H9 (cell line): ENCODE results near the gene COX5A. TPM values are rescaled to one million over a fixed set of nuclear protein-coding genes. Genes with fewer than 3 reads are reported as not detected.

Source experiments
- DNase-seq: peaks from one replicate; pipeline ENCODE4 v3.0.0-alpha.2; 2017
- H2AFZ ChIP-seq: one replicate; pipeline ENCODE4 v1.6.1; 2013; ENCODE audit warnings: mild to moderate bottlenecking, low read length, control low read depth, moderate library complexity
- H2AK5ac ChIP-seq: 2 replicates; pipeline ENCODE4 v1.6.1; 2013; ENCODE audit warnings: low read length, control low read depth, mixed read lengths; ENCODE audit not compliant: insufficient read length
- H2BK120ac ChIP-seq: one replicate; pipeline ENCODE4 v1.6.1; 2013; ENCODE audit warnings: low read depth, mild to moderate bottlenecking, low read length, control low read depth, inconsistent platforms; ENCODE audit not compliant: poor library complexity, severe bottlenecking
- H2BK12ac ChIP-seq: 2 replicates; pipeline ENCODE4 v1.6.1; 2013; ENCODE audit warnings: low read length, control low read depth, mixed read lengths, low read depth; ENCODE audit not compliant: insufficient read length
- H2BK15ac ChIP-seq: 2 replicates; pipeline ENCODE4 v1.6.1; 2013; ENCODE audit warnings: low read depth, low read length, control low read depth
- H2BK20ac ChIP-seq: one replicate; pipeline ENCODE4 v1.6.1; 2013; ENCODE audit warnings: low read depth, mild to moderate bottlenecking, low read length, control low read depth, inconsistent platforms; ENCODE audit not compliant: poor library complexity, severe bottlenecking
- H2BK5ac ChIP-seq: 2 replicates; pipeline ENCODE4 v1.6.1; 2013; ENCODE audit warnings: low read length, control low read depth, mixed read lengths; ENCODE audit not compliant: insufficient read length
- H3K14ac ChIP-seq: 2 replicates; pipeline ENCODE4 v1.6.1; 2013; ENCODE audit warnings: low read length, control low read depth; ENCODE audit not compliant: insufficient read depth
- H3K18ac ChIP-seq: 2 replicates; pipeline ENCODE4 v1.6.1; 2013; ENCODE audit warnings: low read depth, mild to moderate bottlenecking, mixed read lengths, low read length, control low read depth; ENCODE audit not compliant: insufficient read length
- H3K23ac ChIP-seq: 2 replicates; pipeline ENCODE4 v1.6.1; 2013; ENCODE audit warnings: low read length, control low read depth, mixed read lengths, low read depth; ENCODE audit not compliant: insufficient read length
- H3K23me2 ChIP-seq: 2 replicates; pipeline ENCODE4 v1.6.1; 2013; ENCODE audit warnings: low read depth, mild to moderate bottlenecking, mixed read lengths, low read length, control low read depth; ENCODE audit not compliant: insufficient read length, poor library complexity, severe bottlenecking
- H3K27ac ChIP-seq: 2 replicates; pipeline ENCODE4 v1.5.1; 2013; ENCODE audit warnings: low read length, control low read depth, mixed read lengths, low read depth; ENCODE audit not compliant: insufficient read length
- H3K27me3 ChIP-seq: 2 replicates; pipeline ENCODE4 v1.6.1; 2013; ENCODE audit warnings: low read length, control low read depth, inconsistent platforms; ENCODE audit not compliant: insufficient read depth
- H3K4ac ChIP-seq: 2 replicates; pipeline ENCODE4 v1.6.1; 2013; ENCODE audit warnings: low read depth, mild to moderate bottlenecking, control low read depth, inconsistent platforms, low read length, moderate library complexity
- H3K4me1 ChIP-seq: 2 replicates; pipeline ENCODE4 v1.6.1; 2013; ENCODE audit warnings: low read length, control low read depth, inconsistent platforms; ENCODE audit not compliant: insufficient read depth
- H3K4me2 ChIP-seq: 2 replicates; pipeline ENCODE4 v1.6.1; 2013; ENCODE audit warnings: low read length, control low read depth, mixed read lengths; ENCODE audit not compliant: insufficient read length, insufficient read depth
- H3K56ac ChIP-seq: 2 replicates; pipeline ENCODE4 v1.6.1; 2013; ENCODE audit warnings: low read depth, mild to moderate bottlenecking, mixed read lengths, low read length, control low read depth; ENCODE audit not compliant: insufficient read length
- H3K79me1 ChIP-seq: 2 replicates; pipeline ENCODE4 v1.6.1; 2013; ENCODE audit warnings: low read depth, mild to moderate bottlenecking, moderate library complexity, low read length, control low read depth, inconsistent platforms; ENCODE audit not compliant: insufficient read depth, poor library complexity, severe bottlenecking
- H3K79me2 ChIP-seq: 2 replicates; pipeline ENCODE4 v1.6.1; 2013; ENCODE audit warnings: low read length, control low read depth, inconsistent platforms; ENCODE audit not compliant: insufficient read depth
- H3K9ac ChIP-seq: 2 replicates; pipeline ENCODE4 v1.6.1; 2013; ENCODE audit warnings: low read length, control low read depth, mixed read lengths; ENCODE audit not compliant: insufficient read length; ENCODE audit errors: extremely low read depth
- H3K9me3 ChIP-seq: one replicate; pipeline ENCODE4 v1.6.1; 2013; ENCODE audit warnings: low read depth, low read length, inconsistent platforms; ENCODE audit not compliant: control insufficient read depth
- H3T11ph ChIP-seq: one replicate; pipeline ENCODE4 v1.6.1; 2013; ENCODE audit warnings: mild to moderate bottlenecking, low read length, control low read depth, inconsistent platforms
- H4K20me1 ChIP-seq: one replicate; pipeline ENCODE4 v1.6.1; 2013; ENCODE audit not compliant: control insufficient read depth, insufficient read length, insufficient read depth
- H4K5ac ChIP-seq: 2 replicates; pipeline ENCODE4 v1.6.1; 2013; ENCODE audit warnings: low read depth, mild to moderate bottlenecking, mixed read lengths, low read length, control low read depth; ENCODE audit not compliant: insufficient read length
- H4K8ac ChIP-seq: replicated peaks from 2 replicates; pipeline ENCODE4 v1.6.1; 2013; ENCODE audit warnings: low read length, control low read depth, mixed read lengths, low read depth; ENCODE audit not compliant: insufficient read length
- H4K91ac ChIP-seq: 2 replicates; pipeline ENCODE4 v1.6.1; 2013; ENCODE audit warnings: low read depth, mild to moderate bottlenecking, moderate library complexity, mixed read lengths, low read length, control low read depth; ENCODE audit not compliant: insufficient read length
- H3K27ac Mint-ChIP-seq, 3 experiments: 2 replicates in 2 of 3; 3 replicates in 1 of 3; pipeline ENCODE4 v1.8.0; 2020 to 2021; ENCODE audit warnings: mixed read lengths in 3 of 3, mild to moderate bottlenecking in 1 of 3, moderate library complexity in 1 of 3
- H3K27me3 Mint-ChIP-seq: 2 replicates; pipeline ENCODE4 v1.8.0; 2021; ENCODE audit warnings: low read depth, mild to moderate bottlenecking, moderate library complexity, mixed read lengths
- H3K36me3 Mint-ChIP-seq, 3 experiments: 2 replicates in 2 of 3; 3 replicates in 1 of 3; pipeline ENCODE4 v1.8.0; 2020 to 2021; ENCODE audit warnings: low read depth in 3 of 3, mixed read lengths in 3 of 3; ENCODE audit not compliant: insufficient read depth in 1 of 3
- H3K4me1 Mint-ChIP-seq, 2 experiments: 2 replicates each; pipeline ENCODE4 v1.8.0; 2020; ENCODE audit warnings: mixed read lengths in 2 of 2
- H3K4me3 Mint-ChIP-seq, 2 experiments: 2 replicates in 1 of 2; 3 replicates in 1 of 2; pipeline ENCODE4 v1.8.0; 2020 to 2021; ENCODE audit warnings: mild to moderate bottlenecking in 2 of 2, mixed read lengths in 2 of 2, moderate library complexity in 1 of 2
- H3K9me3 Mint-ChIP-seq, 2 experiments: 2 replicates in 1 of 2; 3 replicates in 1 of 2; pipeline ENCODE4 v1.8.0; 2020; ENCODE audit warnings: mild to moderate bottlenecking in 2 of 2, mixed read lengths in 2 of 2, moderate library complexity in 1 of 2
- CTCF ChIP-seq: fragments of 200-600 bp; sonication (generic); conservative IDR thresholded peaks from 3 replicates; pipeline ENCODE4 v1.8.0; 2021; ENCODE audit warnings: antibody characterized with exemption, mild to moderate bottlenecking
- WGBS: extraction: QIAGEN DNeasy Blood & Tissue Kit; methylation state at CpG from one replicate; pipeline ENCODE4 v1.1.7; 2013; ENCODE audit warnings: missing lambda C conversion rate, low lambda C conversion rate, mixed read lengths; ENCODE audit not compliant: insufficient read length; ENCODE audit errors: extremely low coverage; 5-methylcytosine and 5-hydroxymethylcytosine counted together
- total RNA-seq: library from RNA; stranded (reverse); gene quantifications from 2 replicates; pipeline ENCODE4 v1.2.1, GENCODE V29; 2021

COX5A gene
- total RNA-seq, 1 experiment from 2014 or later = 331 TPM

GRCh38 chr15:74892931-74893330, 44.9 kb downstream of the COX5A start:
- Histone ChIP-seq H4K5ac (no peak overlapping the region), H3K4me1 (no peaks in the 10 kb centered on the region), H2BK12ac (no peak overlapping the region), H3K9ac (no peak overlapping the region), H3K9me3 (no peaks in the 10 kb centered on the region), H4K8ac (no peak overlapping the region), H3K27ac (no peak overlapping the region), H4K20me1 (no peaks in the 10 kb centered on the region), H3K4me2 (no peak overlapping the region), H3K18ac (no peak overlapping the region), H4K91ac (no peak overlapping the region), H2BK20ac (no peak overlapping the region), H3K79me1 (no peaks in the 10 kb centered on the region), H2AK5ac (no peak overlapping the region), H2AFZ (no peak overlapping the region), H2BK120ac (no peak overlapping the region), H3K23ac (no peak overlapping the region), H3K56ac (no peak overlapping the region), H3K27me3 (no peaks in the 10 kb centered on the region), H3K23me2 (peaks cover 11% of the 10 kb centered on the region), H3K4ac (no peak overlapping the region), H3K79me2 (no peaks in the 10 kb centered on the region), H2BK5ac (no peak overlapping the region), H2BK15ac (no peak overlapping the region), H3K14ac (no peak overlapping the region), H3T11ph (no peak overlapping the region)
- TF ChIP-seq CTCF = no peak
- H3K4me3 Mint-ChIP-seq = no peak overlapping the region
- WGBS = no CpG with 5 or more reads among the region's 2 CpGs
- no peaks in the 10 kb centered on the region for H3K27me3 Mint-ChIP-seq
- H3K4me1 Mint-ChIP-seq = peaks cover 19 to 20% of the 10 kb centered on the region in 2 experiments
- peaks cover 15 to 39% (median 36%) of the 10 kb centered on the region in 3 experiments; a peak in 6 of 7 replicates for H3K36me3 Mint-ChIP-seq
- H3K9me3 Mint-ChIP-seq = no peaks in the 10 kb centered on the region; a peak in 1 of 5 replicates
- H3K27ac Mint-ChIP-seq = no peak overlapping the region; a peak in 1 of 7 replicates
- no peak for DNase-seq
